Measurements from ENCODE around the gene MAMDC4.

The MAMDC4 gene

DNA sequence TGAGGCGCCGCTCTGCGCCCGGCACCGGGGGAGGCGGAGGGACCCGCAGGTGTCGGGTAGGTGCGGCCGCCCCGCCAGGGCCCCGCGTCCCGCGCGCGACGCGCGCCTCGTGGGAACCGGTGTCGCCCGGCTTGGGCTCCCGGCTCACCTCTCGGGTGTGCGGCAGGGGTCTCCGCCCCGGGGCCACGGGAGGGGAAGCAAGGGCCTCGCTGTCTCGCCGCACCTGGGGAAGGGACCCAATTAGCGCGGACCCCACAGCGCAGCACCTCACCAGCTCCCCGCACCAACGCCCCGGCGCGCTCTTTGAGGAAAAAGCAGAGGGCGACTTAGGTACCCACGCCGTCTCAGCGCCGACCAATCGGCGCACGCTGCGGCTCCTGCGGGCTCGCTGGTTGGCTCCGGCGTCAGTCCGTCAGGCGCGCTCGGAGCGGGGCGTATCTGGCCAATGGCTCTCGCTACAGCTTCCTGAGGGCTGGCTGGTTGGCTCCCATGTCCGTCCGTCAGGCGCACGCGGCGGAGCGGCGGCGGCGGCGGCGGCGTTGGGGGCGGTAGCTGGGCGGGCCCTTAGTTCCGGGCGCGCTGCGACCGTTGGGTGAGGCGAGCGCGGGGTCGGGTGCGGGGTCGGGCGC, 33.9 kb downstream of the MAMDC4 start, which contains the start of gene TRAF2:
Gene TRAF2, plus strand, starts transcription at position 567 of the 629 bp plus-strand sequence. CDS start 12,225 bp downstream, outside the sequence.
- DNase-seq (ENCODE audit: low spot score): peak; percentile 100
- TF ChIP-seq, protein P1, sequence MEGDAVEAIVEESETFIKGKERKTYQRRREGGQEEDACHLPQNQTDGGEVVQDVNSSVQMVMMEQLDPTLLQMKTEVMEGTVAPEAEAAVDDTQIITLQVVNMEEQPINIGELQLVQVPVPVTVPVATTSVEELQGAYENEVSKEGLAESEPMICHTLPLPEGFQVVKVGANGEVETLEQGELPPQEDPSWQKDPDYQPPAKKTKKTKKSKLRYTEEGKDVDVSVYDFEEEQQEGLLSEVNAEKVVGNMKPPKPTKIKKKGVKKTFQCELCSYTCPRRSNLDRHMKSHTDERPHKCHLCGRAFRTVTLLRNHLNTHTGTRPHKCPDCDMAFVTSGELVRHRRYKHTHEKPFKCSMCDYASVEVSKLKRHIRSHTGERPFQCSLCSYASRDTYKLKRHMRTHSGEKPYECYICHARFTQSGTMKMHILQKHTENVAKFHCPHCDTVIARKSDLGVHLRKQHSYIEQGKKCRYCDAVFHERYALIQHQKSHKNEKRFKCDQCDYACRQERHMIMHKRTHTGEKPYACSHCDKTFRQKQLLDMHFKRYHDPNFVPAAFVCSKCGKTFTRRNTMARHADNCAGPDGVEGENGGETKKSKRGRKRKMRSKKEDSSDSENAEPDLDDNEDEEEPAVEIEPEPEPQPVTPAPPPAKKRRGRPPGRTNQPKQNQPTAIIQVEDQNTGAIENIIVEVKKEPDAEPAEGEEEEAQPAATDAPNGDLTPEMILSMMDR (IDR thresholded peaks at IDR 0.05; ENCODE audit: borderline replicate concordance, control extremely low read depth, extremely low read depth, insufficient read depth, missing control alignments): no peak
- in situ Hi-C loops (cut with MboI; ENCODE audit: low sequenced_read_pairs, unreplicated experiment): no loop called here

DNA sequence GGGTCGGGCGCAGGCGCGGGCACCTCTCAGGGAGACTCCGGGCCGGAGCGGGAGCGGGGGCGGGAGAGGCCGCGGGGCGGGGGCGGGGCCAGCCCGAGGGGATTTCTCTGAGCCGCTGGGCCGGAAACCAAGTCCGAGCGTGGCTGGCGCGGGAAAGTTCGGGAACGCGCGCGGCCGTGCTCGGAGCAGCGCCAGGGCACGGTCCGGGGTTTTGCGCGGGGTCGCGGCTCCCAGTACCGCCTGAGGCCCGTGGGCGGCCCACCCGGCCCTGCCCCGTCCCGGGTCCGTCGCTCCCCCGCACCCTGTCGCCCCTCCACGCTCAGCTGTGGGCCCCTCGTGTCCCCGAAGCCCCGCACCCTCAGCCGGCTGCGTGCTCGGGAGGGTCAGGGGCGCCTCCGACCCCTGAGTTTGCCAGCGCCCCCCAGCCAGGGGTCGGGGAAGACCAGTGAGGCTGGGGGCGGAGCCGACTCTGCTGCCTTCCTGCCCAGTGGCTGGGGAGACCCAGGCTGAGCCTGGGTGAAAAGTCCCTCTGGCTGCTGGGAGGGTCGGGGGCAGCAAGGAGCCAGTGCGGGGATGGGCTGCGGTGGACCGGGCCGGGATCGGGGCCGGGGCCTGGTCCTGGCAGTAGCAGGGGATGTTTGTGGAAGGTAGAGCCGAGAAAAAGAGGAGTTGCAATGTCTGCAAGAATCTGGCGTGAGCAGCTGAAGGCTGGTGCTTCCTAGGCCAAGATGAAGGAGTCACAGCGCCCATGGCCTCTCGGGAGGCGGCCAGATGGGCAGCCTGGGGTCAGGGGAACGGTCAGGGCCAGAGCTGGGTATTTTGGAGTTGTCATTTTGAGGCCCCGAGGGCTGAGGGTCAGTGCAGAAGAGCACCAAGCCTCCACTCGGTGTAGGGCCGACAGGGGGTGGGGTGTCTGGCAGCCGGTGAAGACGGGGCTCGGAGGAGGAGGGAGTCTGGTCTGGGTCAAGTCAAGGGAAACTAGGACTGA, 34.8 kb downstream of the MAMDC4 start:
- DNase-seq (ENCODE audit: low spot score): peak; percentile 87
- TF ChIP-seq, protein P1 (IDR thresholded peaks at IDR 0.05; ENCODE audit: borderline replicate concordance, control extremely low read depth, extremely low read depth, insufficient read depth, missing control alignments): no peak
- in situ Hi-C loops (cut with MboI; ENCODE audit: low sequenced_read_pairs, unreplicated experiment): no loop called here

DNA sequence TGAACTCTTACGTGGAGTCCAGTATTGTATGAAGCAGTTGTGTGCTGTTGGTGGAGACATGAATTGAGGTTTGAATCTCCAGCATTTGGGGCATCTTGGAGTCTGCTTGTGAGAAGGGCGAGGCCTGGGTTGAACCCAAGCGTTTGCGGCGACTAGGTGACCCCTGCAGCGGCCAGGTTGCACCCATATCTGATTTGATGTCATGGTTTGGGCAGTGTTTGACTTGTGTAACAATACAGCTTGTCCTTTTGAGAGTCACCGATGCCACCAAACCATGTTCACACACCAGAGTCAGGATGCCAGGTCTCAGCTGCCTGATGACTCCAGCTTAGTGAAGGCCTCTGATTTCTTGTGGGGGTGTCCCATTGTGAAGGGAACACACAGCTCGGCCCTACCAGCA, 36.3 kb downstream of the MAMDC4 start:
- in situ Hi-C loops (cut with MboI; ENCODE audit: low sequenced_read_pairs, unreplicated experiment): no loop called here
- DNase-seq (ENCODE audit: low spot score): no peak
- TF ChIP-seq, protein P1 (IDR thresholded peaks at IDR 0.05; ENCODE audit: borderline replicate concordance, control extremely low read depth, extremely low read depth, insufficient read depth, missing control alignments): no peak

DNA sequence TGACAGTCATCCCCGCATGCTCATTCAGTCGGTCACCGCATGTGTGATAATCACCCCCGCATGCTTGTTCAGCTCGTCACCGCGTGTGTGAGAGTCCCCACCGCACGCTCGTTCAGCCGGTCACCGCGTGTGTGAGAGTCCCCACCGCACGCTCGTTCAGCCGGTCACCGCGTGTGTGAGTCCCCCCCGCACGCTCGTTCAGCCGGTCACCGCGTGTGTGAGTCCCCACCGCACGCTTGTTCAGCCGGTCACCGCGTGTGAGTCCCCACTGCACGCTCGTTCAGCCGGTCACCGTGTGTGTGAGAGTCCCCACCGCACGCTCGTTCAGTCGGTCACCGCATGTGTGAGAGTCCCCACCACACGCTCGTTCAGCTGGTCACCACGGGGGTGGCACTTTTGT, 37.7 kb downstream of the MAMDC4 start:
- no peak for DNase-seq (ENCODE audit: low spot score)
- TF ChIP-seq, protein P1 (IDR thresholded peaks at IDR 0.05; ENCODE audit: borderline replicate concordance, control extremely low read depth, extremely low read depth, insufficient read depth, missing control alignments): no peak
- in situ Hi-C loops (cut with MboI; ENCODE audit: low sequenced_read_pairs, unreplicated experiment): no loop called here

DNA sequence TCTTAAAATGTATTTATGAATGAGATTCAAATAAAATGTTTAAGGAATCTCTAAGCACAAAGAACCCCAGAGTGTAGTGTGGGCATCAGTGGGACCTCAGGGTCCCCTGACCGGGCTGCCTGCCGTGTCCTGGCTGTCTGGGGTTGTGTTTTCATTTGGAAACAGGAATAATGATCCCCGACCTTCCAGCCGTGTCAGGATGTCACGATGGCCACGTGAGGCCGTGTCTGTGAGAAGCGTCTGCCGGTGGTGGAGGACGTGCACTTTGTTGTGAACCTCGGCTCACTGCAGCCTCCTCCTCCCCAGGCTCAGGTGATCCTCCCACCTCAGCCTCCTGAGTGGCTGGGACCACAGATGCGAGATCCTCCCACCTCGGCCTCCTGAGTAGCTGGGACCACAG, 38.5 kb downstream of the MAMDC4 start:
- TF ChIP-seq, protein P1 (IDR thresholded peaks at IDR 0.05; ENCODE audit: borderline replicate concordance, control extremely low read depth, extremely low read depth, insufficient read depth, missing control alignments): no peak
- no peak for DNase-seq (ENCODE audit: low spot score)
- in situ Hi-C loops (cut with MboI; ENCODE audit: low sequenced_read_pairs, unreplicated experiment): no loop called here

DNA sequence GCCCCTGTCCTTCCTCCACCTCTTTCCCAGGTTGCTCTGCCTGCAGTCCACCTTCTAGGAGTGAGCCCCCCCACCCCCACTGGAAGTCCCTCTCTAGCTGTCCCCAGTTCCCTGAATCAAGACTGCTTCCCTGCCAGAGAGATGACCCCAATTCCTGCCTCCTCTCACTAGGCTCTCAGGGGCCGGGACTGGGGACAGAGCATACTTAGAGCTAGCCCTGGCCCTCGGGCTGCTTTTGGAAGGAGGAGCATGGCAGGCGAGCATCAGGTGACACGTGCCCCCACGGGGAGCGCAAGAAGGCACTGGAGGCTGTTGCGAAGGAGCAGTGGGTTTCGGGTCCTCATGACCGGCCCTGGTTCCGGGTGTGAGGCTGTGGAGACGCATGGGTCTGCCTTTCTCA, 43.9 kb downstream of the MAMDC4 start:
- TF ChIP-seq, protein P1 (IDR thresholded peaks at IDR 0.05; ENCODE audit: borderline replicate concordance, control extremely low read depth, extremely low read depth, insufficient read depth, missing control alignments): no peak
- in situ Hi-C loops (cut with MboI; ENCODE audit: low sequenced_read_pairs, unreplicated experiment): no loop called here
- no peak for DNase-seq (ENCODE audit: low spot score)

Data from GM13976 (cell line).